Uterus (tissue), 4 donors: Measurements from ENCODE around the gene SLC25A26. TPM values are rescaled to one million over a fixed set of nuclear protein-coding genes. Genes with fewer than 3 reads are reported as not detected.

Source experiments
- DNase-seq, 2 donors: peaks; one replicate each; pipeline ENCODE4 v3.0.0-alpha.2; 2019 to 2020
- H3K27ac ChIP-seq, 2 donors: fragments of 200-600 bp; sonication (generic); 1 replicate in 1 of 2; 2 replicates in 1 of 2; pipeline ENCODE4 v1.5.1; 2016 to 2018
- H3K27me3 ChIP-seq, 2 donors: fragments of 200-600 bp; sonication (generic); one replicate each; pipeline ENCODE4 v1.5.1; 2018 to 2019; ENCODE audit warnings: control low read depth in 1 of 2
- H3K36me3 ChIP-seq, 2 donors: fragments of 200-600 bp; sonication (generic); one replicate each; pipeline ENCODE4 v1.5.1; 2019; ENCODE audit warnings: control low read depth in 1 of 2
- H3K4me1 ChIP-seq, 2 donors: fragments of 200-600 bp; sonication (generic); one replicate each; pipeline ENCODE4 v1.5.1; 2018 to 2019; ENCODE audit warnings: control low read depth in 1 of 2
- H3K4me3 ChIP-seq, 2 donors: fragments of 200-600 bp; sonication (generic); 1 replicate in 1 of 2; 2 replicates in 1 of 2; pipeline ENCODE4 v1.5.1; 2018 to 2019; ENCODE audit warnings: mild to moderate bottlenecking in 1 of 2
- H3K9me3 ChIP-seq, 2 donors: fragments of 200-600 bp; sonication (generic); one replicate each; pipeline ENCODE4 v1.5.1; 2019; ENCODE audit warnings: control low read depth in 1 of 2
- CTCF ChIP-seq, 4 experiments: fragments of 200-600 bp in 2 of 4; fragments of 450-650 bp in 2 of 4; sonication (generic) in 2 of 4; IDR thresholded peaks; one replicate each; pipeline ENCODE4 v1.5.1; 2016 to 2019; ENCODE audit warnings: antibody characterized with exemption in 4 of 4, mild to moderate bottlenecking in 2 of 4, moderate library complexity in 1 of 4
- POLR2A ChIP-seq, 2 donors: fragments of 450-650 bp; IDR thresholded peaks; one replicate each; pipeline ENCODE4 v1.6.1; 2016; ENCODE audit warnings: antibody characterized with exemption in 2 of 2, mild to moderate bottlenecking in 1 of 2, moderate library complexity in 1 of 2
- intact Hi-C: fragments of 100-400 bp; cut with DNase I; formaldehyde crosslinking; loops from one replicate; pipeline ENCODE4 v1.15.1; 2023; ENCODE audit warnings: low total_unique reads
- total RNA-seq, 4 donors: library from RNA; depleted of rRNA in 3 of 4; stranded (reverse); fragments of >200 nt in 3 of 4; gene quantifications; one replicate each; pipeline versions ENCODE4 v1.1.0 to v1.2.4, GENCODE V29; 2014 to 2023
- donor health status: DM: yes; HTN: yes; CAD: no.

Gene SLC25A26
- total RNA-seq, 4 donors from 2014 or later, result 10.6 to 24.9 (median 17.8) TPM

GRCh38 chr3:66206806-66207205 is 14.0 kb upstream of the SLC25A26 start:
- no peak for DNase-seq
- Histone ChIP-seq H3K36me3 (no peaks in the 10 kb centered on the region), H3K9me3 (no peaks in the 10 kb centered on the region), H3K4me3 (no peak overlapping the region), H3K4me1 (no peaks in the 10 kb centered on the region), H3K27ac (no peak overlapping the region), H3K27me3 (no peaks in the 10 kb centered on the region)
- intact Hi-C loops, result no loop called here
- TF ChIP-seq POLR2A (IDR thresholded peaks at IDR 0.05) (no peak), CTCF (IDR thresholded peaks at IDR 0.05) (no peak)

- no peaks in the 10 kb centered on the region for H3K4me1 ChIP-seq
- no peak overlapping the region for H3K27ac ChIP-seq
- H3K36me3 ChIP-seq, result no peaks in the 10 kb centered on the region
- intact Hi-C loops, result no loop called here
- no peaks in the 10 kb centered on the region for H3K27me3 ChIP-seq
- TF ChIP-seq CTCF (IDR thresholded peaks at IDR 0.05), result no peak
- no peak for TF ChIP-seq POLR2A (IDR thresholded peaks at IDR 0.05)
- no peaks in the 10 kb centered on the region for H3K9me3 ChIP-seq
- H3K4me3 ChIP-seq, result no peak overlapping the region
- DNase-seq, result no peak
These were observed 12.6 kb upstream of the SLC25A26 start for GRCh38 chr3:66208189-66208588.

GRCh38 chr3:66210687-66211295 is 10.0 kb upstream of the SLC25A26 start:
- intact Hi-C loops, result no loop called here
- TF ChIP-seq POLR2A (IDR thresholded peaks at IDR 0.05), result no peak
- no peak for TF ChIP-seq CTCF (IDR thresholded peaks at IDR 0.05)
- H3K27me3 ChIP-seq, result no peaks in the 10 kb centered on the region
- no peaks in the 10 kb centered on the region for H3K36me3 ChIP-seq
- H3K4me3 ChIP-seq, result no peak overlapping the region
- no peaks in the 10 kb centered on the region for H3K4me1 ChIP-seq
- H3K9me3 ChIP-seq, result no peaks in the 10 kb centered on the region
- no peak for DNase-seq
- H3K27ac ChIP-seq, result no peak overlapping the region

- no peak overlapping the region for H3K27ac ChIP-seq
- H3K4me3 ChIP-seq, result no peak overlapping the region
- TF ChIP-seq CTCF (IDR thresholded peaks at IDR 0.05) (no peak), POLR2A (IDR thresholded peaks at IDR 0.05) (no peak)
- H3K4me1 ChIP-seq, result no peaks in the 10 kb centered on the region
- no peaks in the 10 kb centered on the region for H3K27me3 ChIP-seq
- DNase-seq, result no peak
- no peaks in the 10 kb centered on the region for H3K36me3 ChIP-seq
- no peaks in the 10 kb centered on the region for H3K9me3 ChIP-seq
- intact Hi-C loops, result no loop called here
These were observed 9.0 kb upstream of the SLC25A26 start for GRCh38 chr3:66211779-66212178.

- Histone ChIP-seq H3K27ac (no peak overlapping the region), H3K4me3 (no peak overlapping the region), H3K27me3 (no peaks in the 10 kb centered on the region), H3K9me3 (no peaks in the 10 kb centered on the region), H3K4me1 (no peaks in the 10 kb centered on the region), H3K36me3 (no peaks in the 10 kb centered on the region)
- intact Hi-C loops, result no loop called here
- no peak for DNase-seq
- TF ChIP-seq CTCF (IDR thresholded peaks at IDR 0.05) (no peak), POLR2A (IDR thresholded peaks at IDR 0.05) (no peak)
These were observed 5.7 kb upstream of the SLC25A26 start for GRCh38 chr3:66215106-66215505.
